ENCODE measurements around the gene ITPRIP. TPM values are rescaled to one million over a fixed set of nuclear protein-coding genes. Genes with fewer than 3 reads are reported as not detected.

Gene ITPRIP
- total and polyA plus RNA-seq, 4 donors, result 3.5 to 7.9 (median 6.0) TPM

GRCh38 chr10:104316321-104317099, 21.8 kb downstream of the ITPRIP start:
- Histone ChIP-seq H3K27ac (ENCODE audit: low read depth in 1 of 2, low read length in 2 of 2) (no peak overlapping the region), H3K36me3 (ENCODE audit: control insufficient read depth in 4 of 4, insufficient read depth in 3 of 4, low read depth in 1 of 4, low read length in 3 of 4) (peaks cover 0 to 23% (median 6%) of the 10 kb centered on the region in 4 donors), H3K9ac (ENCODE audit: low read depth in 1 of 2, low read length in 2 of 2) (no peak overlapping the region), H3K4me3 (ENCODE audit: low read depth in 1 of 3, low read length in 3 of 3) (no peak overlapping the region), H3K27me3 (ENCODE audit: control insufficient read depth in 4 of 4, insufficient read depth in 4 of 4, low read length in 3 of 4) (no peaks in the 10 kb centered on the region), H3K9me3 (ENCODE audit: control insufficient read depth in 4 of 4, low read length in 3 of 4) (no peaks in the 10 kb centered on the region), H3K4me1 (ENCODE audit: control insufficient read depth in 4 of 4, insufficient read depth in 4 of 4, low read length in 3 of 4) (peaks cover 0 to 5% (median 2%) of the 10 kb centered on the region in 4 donors)
- no peak for TF ChIP-seq NR2F2 (IDR thresholded peaks at IDR 0.05)
- TF ChIP-seq SP1 (IDR thresholded peaks at IDR 0.05), result no peak
- TF ChIP-seq FOXA2 (IDR thresholded peaks at IDR 0.05), result no peak
- TF ChIP-seq FOXA1 (IDR thresholded peaks at IDR 0.05), result no peak
- TF ChIP-seq RXRA (IDR thresholded peaks at IDR 0.05), result no peak
- no peak for TF ChIP-seq REST (IDR thresholded peaks at IDR 0.05)
- no peak for TF ChIP-seq TAF1 (conservative IDR thresholded peaks at IDR 0.05)
- no peak for TF ChIP-seq MAX (IDR thresholded peaks at IDR 0.05)
- WGBS, result 94% methylated on average over 9 of the region's 9 CpGs
- DNase-seq (ENCODE audit: low spot score), result no peak

GRCh38 chr10:104315486-104315921, 22.8 kb downstream of the ITPRIP start:
- H3K4me3 ChIP-seq (ENCODE audit: low read depth in 1 of 3, low read length in 3 of 3), result no peak overlapping the region
- DNase-seq (ENCODE audit: low spot score), result no peak

More at GRCh38 chr10:104315486-104315921, 22.8 kb downstream of the ITPRIP start:
- WGBS, result 98% methylated on average over 22 of the region's 22 CpGs
- peaks cover 0 to 23% (median 6%) of the 10 kb centered on the region in 4 donors for H3K36me3 ChIP-seq (ENCODE audit: control insufficient read depth in 4 of 4, insufficient read depth in 3 of 4, low read depth in 1 of 4, low read length in 3 of 4)
- H3K9me3 ChIP-seq (ENCODE audit: control insufficient read depth in 4 of 4, low read length in 3 of 4), result no peaks in the 10 kb centered on the region
- TF ChIP-seq GABPA (IDR thresholded peaks at IDR 0.05 in 1 of 2, conservative IDR thresholded peaks at IDR 0.05 in 1 of 2) (no peak), CTCF (IDR thresholded peaks at IDR 0.05; ENCODE audit: low read depth, low read length, missing input control) (no peak), HNF4A (conservative IDR thresholded peaks at IDR 0.05) (no peak), RAD21 (IDR thresholded peaks at IDR 0.05) (no peak), SP1 (IDR thresholded peaks at IDR 0.05) (no peak), TAF1 (conservative IDR thresholded peaks at IDR 0.05) (no peak), NR2F2 (IDR thresholded peaks at IDR 0.05) (no peak), HNF4G (IDR thresholded peaks at IDR 0.05) (no peak), ZBTB33 (IDR thresholded peaks at IDR 0.05) (no peak), FOXA2 (IDR thresholded peaks at IDR 0.05) (no peak), MAX (IDR thresholded peaks at IDR 0.05) (no peak)
- peaks cover 0 to 5% (median 2%) of the 10 kb centered on the region in 4 donors for H3K4me1 ChIP-seq (ENCODE audit: control insufficient read depth in 4 of 4, insufficient read depth in 4 of 4, low read length in 3 of 4)
- no peak overlapping the region for H3K9ac ChIP-seq (ENCODE audit: low read depth in 1 of 2, low read length in 2 of 2)
- H3K27ac ChIP-seq (ENCODE audit: low read depth in 1 of 2, low read length in 2 of 2), result no peak overlapping the region
- H3K27me3 ChIP-seq (ENCODE audit: control insufficient read depth in 4 of 4, insufficient read depth in 4 of 4, low read length in 3 of 4), result no peaks in the 10 kb centered on the region
